CD4-positive, alpha-beta T cell treated with Interleukin-6 for 4 hours (primary cell): ENCODE results near the gene APOO.

Experiments used
- DNase-seq: peaks from one replicate; pipeline ENCODE4 v3.0.0-alpha.2; 2020; ENCODE audit warnings: mixed read lengths

APOO gene

GRCh38 chrX:23907498-23908218, at the start of gene APOO, which contains the start of gene CXorf58:
TSS of gene APOO (minus strand) at chrX:23907938. CDS start at chrX:23907702, 236 bp downstream.
TSS of gene CXorf58 (plus strand) at chrX:23908006. CDS start at chrX:23910303, 2,297 bp downstream.
- peak; percentile 92 for DNase-seq

DNA sequence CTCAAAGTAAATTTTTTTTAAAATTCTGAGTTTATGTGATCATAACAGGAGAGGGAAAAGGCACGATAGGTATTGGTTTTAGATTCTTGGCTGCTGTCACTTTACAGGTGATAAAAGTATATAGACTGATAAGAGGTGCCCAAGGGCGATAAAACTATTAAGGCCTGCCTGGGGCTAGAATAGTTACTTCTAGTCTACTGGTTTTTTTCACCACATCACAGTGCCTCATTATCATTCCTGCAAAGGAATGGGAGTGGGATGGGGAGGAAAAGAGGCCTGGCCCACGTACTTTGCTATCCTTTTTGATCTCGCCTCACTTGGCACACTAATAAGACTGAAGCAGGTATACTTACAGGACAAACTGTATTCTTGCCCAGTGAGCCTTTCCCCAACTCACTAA, 46.7 kb upstream of the APOO start:
- no peak for DNase-seq

GRCh38 chrX:23953908-23954269, 46.2 kb upstream of the APOO start:
- DNase-seq = peak; percentile 4

DNA sequence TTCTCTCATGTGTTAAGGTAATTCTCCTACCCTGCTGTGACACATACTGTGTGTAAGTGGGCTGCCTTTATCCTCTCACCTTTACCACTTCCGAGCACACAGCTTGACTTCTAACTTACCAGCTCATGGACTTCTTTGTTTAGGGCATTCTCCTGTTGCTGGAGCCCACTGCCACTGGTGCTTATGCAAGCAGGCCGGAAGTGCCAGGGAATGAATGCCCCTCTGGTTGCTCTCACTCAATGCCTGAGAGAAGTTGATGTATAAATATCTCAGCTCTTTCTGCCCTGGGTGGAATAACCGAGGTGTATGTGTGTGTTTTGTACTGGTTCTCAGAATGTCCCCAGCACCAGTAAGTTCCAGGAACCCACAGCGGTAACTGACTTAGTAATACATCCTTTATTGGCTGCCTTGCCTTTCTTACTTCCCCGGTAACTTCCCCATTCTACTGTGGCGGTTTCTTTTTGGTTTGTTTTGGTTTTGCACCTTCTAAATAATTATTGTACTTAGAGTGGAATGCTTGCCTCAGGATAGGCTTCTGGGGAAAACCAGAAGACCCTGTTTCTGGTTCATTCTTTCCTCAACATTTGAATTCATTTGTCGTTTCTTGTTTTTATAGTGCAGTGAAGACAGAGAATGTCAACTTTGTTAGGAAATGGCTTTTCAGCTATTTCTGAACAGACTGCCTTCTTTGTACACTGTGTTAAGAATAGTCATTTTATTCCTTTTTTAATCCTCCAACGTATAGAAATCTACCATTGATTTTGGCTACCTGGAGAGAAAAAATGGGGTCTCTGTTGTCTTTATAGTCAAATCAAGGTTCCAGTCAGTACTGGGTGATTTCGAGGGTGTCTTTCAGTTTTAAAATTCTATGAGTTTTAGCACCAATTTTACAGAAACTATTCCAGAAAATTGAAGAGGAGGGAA, 45.5 kb upstream of the APOO start:
- peak; percentile 41 for DNase-seq

DNA sequence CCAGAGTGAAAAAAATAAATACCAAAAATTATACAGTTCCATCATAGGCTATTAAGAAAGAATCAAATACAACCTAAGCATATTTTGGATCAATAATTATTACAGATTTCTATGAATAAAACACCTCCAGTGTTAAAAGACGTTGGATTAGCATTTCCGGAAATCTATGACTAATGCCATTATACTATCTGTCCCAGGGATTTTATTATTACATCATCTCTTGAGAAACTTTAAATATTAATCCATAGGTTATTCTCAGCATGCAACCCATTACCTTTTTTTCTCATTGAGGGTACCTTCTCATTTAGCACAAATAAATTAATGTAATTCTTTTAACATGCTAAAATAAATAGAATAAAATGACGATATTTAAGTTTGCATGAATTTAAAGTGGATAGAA, 44.7 kb upstream of the APOO start:
- no peak for DNase-seq

- no peak for DNase-seq
Measured at GRCh38 chrX:23945206-23945605, 37.5 kb upstream of the APOO start.

GRCh38 chrX:23944234-23944633, 36.5 kb upstream of the APOO start:
- DNase-seq = no peak

GRCh38 chrX:23939203-23939602, 31.5 kb upstream of the APOO start:
- no peak for DNase-seq

GRCh38 chrX:23938690-23939089, 31.0 kb upstream of the APOO start:
- DNase-seq = no peak

- DNase-seq = no peak
Measured at GRCh38 chrX:23937100-23937499, 29.4 kb upstream of the APOO start.

- no peak for DNase-seq
Measured at GRCh38 chrX:23936180-23936579, 28.4 kb upstream of the APOO start.

DNA sequence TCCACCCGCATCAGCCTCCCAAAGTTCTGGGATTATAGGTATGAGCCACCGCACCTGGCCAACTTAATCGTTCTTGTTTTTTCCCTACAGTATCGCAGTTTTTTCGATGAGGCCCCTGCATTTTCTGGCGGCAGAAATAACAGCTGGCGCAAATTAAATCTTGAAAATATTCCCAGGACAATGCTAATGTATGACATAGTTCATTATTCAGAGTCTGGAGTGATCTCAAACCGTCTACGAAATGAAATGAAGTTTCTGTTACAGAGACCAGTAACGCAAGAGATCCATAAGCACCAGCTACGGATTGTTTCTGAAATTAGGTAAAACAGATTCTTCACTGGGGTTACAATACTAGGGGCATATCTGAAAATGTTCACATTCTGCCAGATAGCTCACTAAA, 27.4 kb upstream of the APOO start:
- DNase-seq = no peak

DNA sequence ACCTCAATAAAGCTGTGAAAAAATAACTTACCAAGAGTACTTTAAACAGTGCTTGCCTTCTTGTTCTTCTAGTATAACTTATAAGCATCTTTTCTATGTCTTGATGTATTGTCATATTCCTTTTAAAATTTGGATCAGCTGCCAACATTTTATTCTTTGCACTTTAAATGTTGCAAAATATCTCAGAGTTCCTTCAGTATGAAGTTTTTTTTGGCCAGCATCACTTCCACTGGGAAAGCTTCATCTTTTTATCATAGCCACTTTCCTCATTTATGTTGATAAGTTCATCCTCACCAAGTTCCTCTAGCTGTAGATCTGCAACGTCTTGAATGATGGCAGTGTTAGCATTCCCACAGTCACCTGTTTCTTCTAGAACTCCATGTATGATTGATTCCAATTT, 24.3 kb upstream of the APOO start:
- no peak for DNase-seq

DNA sequence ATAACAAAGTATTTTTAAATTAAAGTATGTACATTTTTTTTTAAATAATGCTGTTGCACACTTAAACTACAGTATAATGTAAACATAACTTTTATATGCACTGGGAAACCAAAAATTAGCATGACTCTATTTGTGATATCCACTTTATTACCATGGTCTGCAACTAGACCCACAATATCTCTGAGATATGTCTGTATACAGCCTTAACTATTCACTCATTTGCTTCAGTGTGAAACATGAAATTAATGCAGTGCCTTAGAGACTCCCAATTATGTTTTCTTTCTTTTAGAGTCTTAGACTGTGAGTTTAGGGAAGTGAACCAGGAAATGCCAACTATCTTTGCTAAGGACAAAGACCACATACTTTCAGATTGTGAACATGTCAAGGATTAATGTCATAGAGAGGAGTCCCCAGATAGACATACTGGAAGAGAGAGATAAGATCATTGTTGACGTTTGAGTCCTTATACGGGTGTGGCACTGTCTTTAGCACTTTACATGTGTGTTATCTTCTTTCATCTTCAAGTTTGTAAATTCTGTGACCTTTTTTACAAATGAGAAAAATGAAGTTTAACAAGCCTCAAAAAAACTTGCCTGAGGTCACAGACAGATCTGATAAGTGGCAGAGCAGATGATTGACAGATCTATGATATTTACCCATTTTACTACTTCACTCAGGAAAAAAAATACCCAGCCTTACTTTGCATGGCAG, 23.3 kb upstream of the APOO start:
- no peak for DNase-seq

DNA sequence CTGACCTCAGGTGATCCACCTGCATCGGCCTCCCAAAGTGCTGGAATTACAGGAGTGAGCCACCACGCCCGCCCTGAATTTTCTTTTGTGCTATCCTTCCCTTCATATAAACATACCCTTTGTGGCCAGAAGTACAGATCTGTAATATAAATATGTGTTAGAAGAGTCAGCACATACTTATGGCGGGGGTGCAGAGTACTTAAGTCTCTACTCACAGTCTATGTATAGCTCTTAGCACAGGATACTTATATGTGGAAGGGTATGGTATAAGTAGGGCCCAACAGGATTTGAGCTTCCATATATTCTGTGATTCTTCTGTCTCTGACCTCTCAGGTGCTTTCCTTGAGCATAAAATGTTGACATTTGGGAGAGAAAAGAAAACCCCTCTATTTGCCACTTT, 18.3 kb upstream of the APOO start:
- DNase-seq = no peak

- DNase-seq = no peak
Measured at GRCh38 chrX:23919706-23920320, 12.1 kb upstream of the APOO start.

GRCh38 chrX:23919148-23919547, 11.4 kb upstream of the APOO start:
- no peak for DNase-seq

DNA sequence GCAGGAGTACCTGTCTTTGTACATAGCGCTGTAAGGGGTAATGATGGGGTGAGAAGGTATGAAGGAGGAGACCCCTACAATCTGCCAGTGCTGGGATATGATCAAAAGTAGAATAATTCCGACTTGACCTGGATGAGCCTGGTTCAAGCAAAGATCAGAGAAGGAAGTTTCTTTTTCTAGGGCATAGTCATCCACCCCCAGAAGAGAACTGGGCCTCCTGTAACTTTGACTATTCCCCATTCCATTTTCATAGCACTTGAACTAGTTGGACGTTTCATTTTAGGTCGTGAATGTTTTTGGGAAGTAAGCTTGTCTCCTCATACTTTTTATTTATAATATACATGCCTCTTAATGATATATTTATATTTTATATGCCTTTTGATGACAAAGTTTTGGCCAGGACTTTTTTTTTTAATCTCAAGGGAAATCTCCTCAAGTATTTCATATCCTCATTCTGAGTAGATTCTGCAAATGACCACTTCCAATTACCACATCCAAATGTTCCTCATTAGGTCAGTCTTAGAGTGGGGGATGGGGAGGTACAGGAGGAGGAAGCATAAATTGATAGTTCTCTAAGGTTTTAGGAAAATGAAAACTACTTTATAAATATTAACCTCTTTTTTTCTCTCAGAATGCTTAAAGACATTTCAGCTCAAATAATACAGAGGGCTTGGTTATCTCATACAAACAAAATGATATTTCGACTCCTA, 3.5 kb upstream of the APOO start:
- DNase-seq = no peak

- no peak for DNase-seq
Measured at GRCh38 chrX:23908219-23909004, 674 bp upstream of the APOO start.

DNA sequence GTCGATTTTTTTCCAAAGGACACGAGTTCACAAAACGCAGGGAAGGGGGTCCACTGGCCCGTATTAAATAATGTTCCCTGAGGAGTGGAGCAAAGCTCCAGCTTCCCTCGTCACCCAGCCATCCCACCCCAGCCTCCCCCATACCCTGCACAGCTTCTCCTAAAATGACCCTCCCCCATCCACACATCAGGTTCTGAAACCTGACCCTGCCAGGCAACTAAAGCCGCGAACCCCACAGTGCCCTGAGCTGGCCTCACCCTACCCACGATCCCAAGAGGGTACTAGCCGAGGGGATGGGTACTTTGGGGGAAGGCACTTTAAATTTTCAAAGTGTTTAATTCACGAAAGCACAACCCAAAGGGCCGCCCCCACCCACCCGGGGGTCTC, 634 bp downstream of the APOO start:
- peak; percentile 2 for DNase-seq

DNA sequence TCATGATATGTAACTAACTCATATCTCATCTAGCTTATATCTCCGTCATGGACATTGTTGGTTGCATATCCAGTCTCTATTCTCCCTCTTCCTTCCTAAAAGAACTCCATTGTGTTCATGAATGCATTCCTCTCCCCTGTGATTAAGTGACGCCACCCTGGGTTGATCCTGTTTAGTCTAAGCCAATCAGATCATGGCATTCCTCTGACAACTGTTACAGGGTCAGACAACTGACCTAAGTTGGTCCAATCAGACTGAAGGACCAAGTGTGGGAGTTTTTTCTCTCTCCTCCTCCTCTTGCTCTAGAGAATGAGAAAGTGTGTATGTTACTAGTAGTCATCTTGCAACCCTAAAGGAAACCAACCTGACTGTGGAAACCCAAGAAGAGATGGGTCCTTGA, 3.6 kb downstream of the APOO start:
- no peak for DNase-seq

GRCh38 chrX:23902419-23902818, 5.3 kb downstream of the APOO start:
- no peak for DNase-seq
